Neural progenitor cell (in vitro differentiated cells): ENCODE results near the gene TRAPPC2.

Experiments
- EZH2 ChIP-seq: fragments of 200-600 bp; sonication (generic); IDR thresholded peaks from 2 replicates; pipeline ENCODE4 v1.6.1; 2017; ENCODE audit warnings: antibody characterized with exemption, mild to moderate bottlenecking, moderate library complexity
- TF ChIP-seq, protein P1 (sequence below): fragments of 200-600 bp; sonication (generic); IDR thresholded peaks from 2 replicates; pipeline ENCODE4 v1.5.1; 2017; ENCODE audit warnings: antibody characterized with exemption, mild to moderate bottlenecking

DNA sequence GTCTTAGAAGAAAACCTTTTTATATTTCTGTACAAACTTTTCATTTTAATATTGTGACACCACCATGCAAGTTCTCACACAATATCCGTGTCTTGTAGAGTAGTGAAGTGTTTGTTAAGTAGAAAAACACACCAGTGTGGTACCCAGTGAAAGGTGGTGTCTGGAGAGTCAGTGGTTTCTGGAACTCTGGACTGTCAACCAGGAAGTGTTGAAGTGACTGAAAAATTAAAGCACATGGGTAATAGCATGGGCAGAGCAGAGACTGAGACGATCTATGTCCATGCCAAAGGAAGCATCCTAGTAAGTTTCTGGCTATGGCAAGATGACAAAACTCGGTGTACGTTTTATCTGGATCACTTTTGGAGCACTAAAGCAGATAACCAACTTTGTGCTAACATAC, 23.3 kb downstream of the TRAPPC2 start:
- TF ChIP-seq, protein P1, sequence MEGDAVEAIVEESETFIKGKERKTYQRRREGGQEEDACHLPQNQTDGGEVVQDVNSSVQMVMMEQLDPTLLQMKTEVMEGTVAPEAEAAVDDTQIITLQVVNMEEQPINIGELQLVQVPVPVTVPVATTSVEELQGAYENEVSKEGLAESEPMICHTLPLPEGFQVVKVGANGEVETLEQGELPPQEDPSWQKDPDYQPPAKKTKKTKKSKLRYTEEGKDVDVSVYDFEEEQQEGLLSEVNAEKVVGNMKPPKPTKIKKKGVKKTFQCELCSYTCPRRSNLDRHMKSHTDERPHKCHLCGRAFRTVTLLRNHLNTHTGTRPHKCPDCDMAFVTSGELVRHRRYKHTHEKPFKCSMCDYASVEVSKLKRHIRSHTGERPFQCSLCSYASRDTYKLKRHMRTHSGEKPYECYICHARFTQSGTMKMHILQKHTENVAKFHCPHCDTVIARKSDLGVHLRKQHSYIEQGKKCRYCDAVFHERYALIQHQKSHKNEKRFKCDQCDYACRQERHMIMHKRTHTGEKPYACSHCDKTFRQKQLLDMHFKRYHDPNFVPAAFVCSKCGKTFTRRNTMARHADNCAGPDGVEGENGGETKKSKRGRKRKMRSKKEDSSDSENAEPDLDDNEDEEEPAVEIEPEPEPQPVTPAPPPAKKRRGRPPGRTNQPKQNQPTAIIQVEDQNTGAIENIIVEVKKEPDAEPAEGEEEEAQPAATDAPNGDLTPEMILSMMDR, result no peak
- TF ChIP-seq EZH2, result no peak
